Hematopoietic multipotent progenitor cell treated with erythropoietin and hydrocortisone succinate and interleukin-3 and kit ligand, for 6 days (in vitro differentiated cells): ENCODE data around the gene HSP90AB1.
A peak's percentile ranks its signal among the peaks of the same experiment; 100 is the strongest.

ENCODE experiments used
- DNase-seq: peaks from one replicate; pipeline ENCODE4 v3.0.0-alpha.2; 2015

HSP90AB1 gene

GRCh38 chr6:44246663-44247337 is at the start of gene HSP90AB1:
TSS of gene HSP90AB1 (plus strand) at chr6:44247101. CDS start at chr6:44248630, 1,529 bp downstream.
- DNase-seq, result peak; percentile 99

- DNase-seq, result no peak
These were observed 48.2 kb upstream of the HSP90AB1 start for GRCh38 chr6:44198684-44199083.

GRCh38 chr6:44199883-44200282 is 47.0 kb upstream of the HSP90AB1 start:
- no peak for DNase-seq

GRCh38 chr6:44201200-44201599 is 45.7 kb upstream of the HSP90AB1 start:
- DNase-seq, result no peak

- DNase-seq, result no peak
These were observed 45.1 kb upstream of the HSP90AB1 start for GRCh38 chr6:44201638-44202303.

GRCh38 chr6:44202332-44202971 is 44.4 kb upstream of the HSP90AB1 start:
- DNase-seq, result no peak

- no peak for DNase-seq
These were observed 43.7 kb upstream of the HSP90AB1 start for GRCh38 chr6:44202972-44203750.

- DNase-seq, result no peak
These were observed 42.9 kb upstream of the HSP90AB1 start for GRCh38 chr6:44203955-44204354.

- DNase-seq, result no peak
These were observed 38.9 kb upstream of the HSP90AB1 start for GRCh38 chr6:44207966-44208365.

- DNase-seq, result no peak
These were observed 35.6 kb upstream of the HSP90AB1 start for GRCh38 chr6:44211284-44211683.

GRCh38 chr6:44214307-44214706 is 32.6 kb upstream of the HSP90AB1 start:
- no peak for DNase-seq

- peak; percentile 43 for DNase-seq
These were observed 30.1 kb upstream of the HSP90AB1 start, which contains the start of gene MYMX for GRCh38 chr6:44216677-44217331. TSS of gene MYMX (plus strand) at chr6:44216926. CDS start at chr6:44217472, 546 bp downstream.

- DNase-seq, result no peak
These were observed 29.4 kb upstream of the HSP90AB1 start for GRCh38 chr6:44217332-44218143.

- DNase-seq, result peak; percentile 77
These were observed 27.7 kb upstream of the HSP90AB1 start for GRCh38 chr6:44219053-44219814.

- no peak for DNase-seq
These were observed 26.8 kb upstream of the HSP90AB1 start for GRCh38 chr6:44219815-44220784.

- DNase-seq, result no peak
These were observed 26.0 kb upstream of the HSP90AB1 start for GRCh38 chr6:44220913-44221290.

GRCh38 chr6:44221291-44221960 is 25.5 kb upstream of the HSP90AB1 start:
- DNase-seq, result peak; percentile 97

- DNase-seq, result no peak
These were observed 25.0 kb upstream of the HSP90AB1 start for GRCh38 chr6:44221961-44222335.
